ENCODE data around the gene PSMB7.

DNA sequence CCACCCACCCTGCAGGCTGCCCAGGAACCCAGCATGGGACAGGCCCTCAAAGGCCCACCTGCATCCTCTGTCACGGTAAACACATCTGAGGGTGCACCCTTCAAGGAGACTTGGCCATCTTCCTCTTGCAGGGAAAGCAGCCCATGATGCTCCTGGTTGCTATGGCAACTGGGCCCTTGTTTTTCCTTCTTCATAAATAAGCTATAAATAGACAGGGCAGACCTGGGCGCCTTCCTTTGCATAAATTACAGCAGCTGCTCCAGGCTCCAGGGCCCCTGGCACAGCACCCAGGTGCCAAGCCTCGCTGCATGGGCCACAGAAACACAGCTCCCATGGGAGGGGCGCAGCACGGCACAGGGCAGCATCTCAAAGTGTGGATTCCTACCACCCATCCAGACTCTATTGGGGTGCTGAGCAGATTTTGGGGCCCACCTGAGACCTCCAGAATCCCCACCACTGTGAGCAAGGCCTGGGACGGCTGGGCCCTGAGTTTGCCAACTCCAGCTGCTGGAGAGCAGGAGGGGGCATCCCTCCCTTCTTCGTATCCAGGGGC, 5.8 kb upstream of the PSMB7 start:
- TF ChIP-seq CTCF (IDR thresholded peaks at IDR 0.05) (no peak), POLR2A (IDR thresholded peaks at IDR 0.05) (no peak)

Data from lower leg skin (tissue), 3 donors.